Stomach (tissue), 4 donors: ENCODE data around the gene GRIA4.

Experiments
- POLR2A ChIP-seq, 4 donors: fragments of 450-650 bp; IDR thresholded peaks; one replicate each; pipeline ENCODE4 v1.6.1; 2016; ENCODE audit warnings: antibody characterized with exemption in 4 of 4, control low read depth in 2 of 4, mild to moderate bottlenecking in 1 of 4, moderate library complexity in 1 of 4
- TF ChIP-seq, protein P1 (sequence below), 7 experiments: fragments of 450-650 bp in 4 of 7; fragments of 200-600 bp in 3 of 7; sonication (generic) in 3 of 7; IDR thresholded peaks; one replicate each; pipeline ENCODE4 v1.5.1; 2016 to 2019; ENCODE audit warnings: antibody characterized with exemption in 7 of 7, control low read depth in 2 of 7, mild to moderate bottlenecking in 1 of 7

DNA sequence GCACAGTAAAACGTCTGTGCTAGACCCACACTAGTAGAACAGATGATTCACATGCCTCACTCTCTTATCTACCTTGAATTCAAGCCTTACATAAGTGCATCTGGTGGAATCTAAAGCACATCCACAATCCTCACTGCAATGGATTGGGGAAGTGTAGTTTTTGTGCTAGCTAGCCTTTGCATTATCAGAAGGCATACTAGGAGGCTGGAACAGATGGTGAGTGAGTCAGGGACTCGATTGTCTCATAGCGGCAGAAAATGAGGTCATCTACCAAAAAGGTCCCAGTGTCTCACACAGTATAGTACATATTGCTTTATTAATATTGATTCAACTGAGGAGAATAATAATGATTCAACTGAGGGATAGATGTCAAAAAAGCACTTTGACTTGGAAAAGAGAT is 402.9 kb downstream of the GRIA4 start:
- TF ChIP-seq, protein P1, sequence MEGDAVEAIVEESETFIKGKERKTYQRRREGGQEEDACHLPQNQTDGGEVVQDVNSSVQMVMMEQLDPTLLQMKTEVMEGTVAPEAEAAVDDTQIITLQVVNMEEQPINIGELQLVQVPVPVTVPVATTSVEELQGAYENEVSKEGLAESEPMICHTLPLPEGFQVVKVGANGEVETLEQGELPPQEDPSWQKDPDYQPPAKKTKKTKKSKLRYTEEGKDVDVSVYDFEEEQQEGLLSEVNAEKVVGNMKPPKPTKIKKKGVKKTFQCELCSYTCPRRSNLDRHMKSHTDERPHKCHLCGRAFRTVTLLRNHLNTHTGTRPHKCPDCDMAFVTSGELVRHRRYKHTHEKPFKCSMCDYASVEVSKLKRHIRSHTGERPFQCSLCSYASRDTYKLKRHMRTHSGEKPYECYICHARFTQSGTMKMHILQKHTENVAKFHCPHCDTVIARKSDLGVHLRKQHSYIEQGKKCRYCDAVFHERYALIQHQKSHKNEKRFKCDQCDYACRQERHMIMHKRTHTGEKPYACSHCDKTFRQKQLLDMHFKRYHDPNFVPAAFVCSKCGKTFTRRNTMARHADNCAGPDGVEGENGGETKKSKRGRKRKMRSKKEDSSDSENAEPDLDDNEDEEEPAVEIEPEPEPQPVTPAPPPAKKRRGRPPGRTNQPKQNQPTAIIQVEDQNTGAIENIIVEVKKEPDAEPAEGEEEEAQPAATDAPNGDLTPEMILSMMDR (IDR thresholded peaks at IDR 0.05), result no peak
- TF ChIP-seq POLR2A (IDR thresholded peaks at IDR 0.05), result no peak
